Activated CD8-positive, alpha-beta memory T cell treated with anti-CD3 and anti-CD28 coated beads, Interleukin-2, amount 50 U/mL, for 1 hour (primary cell): ENCODE results near the gene TAF4B.
"Not testable (repeated sequence)": the region's sequence is repeated elsewhere in the genome, so short reads cannot be mapped to it uniquely, and the experiment has no call there.

Experiments
- DNase-seq: peaks from one replicate; pipeline ENCODE4 v3.0.0-alpha.2; 2020; ENCODE audit errors: extremely low read depth

Gene TAF4B

GRCh38 chr18:26233208-26233607, 7.0 kb downstream of the TAF4B start:
- DNase-seq = no peak

- not testable (repeated sequence) for DNase-seq
Observed at GRCh38 chr18:26237363-26237762, 11.1 kb downstream of the TAF4B start.

- not testable (repeated sequence) for DNase-seq
Observed at GRCh38 chr18:26238718-26239117, 12.5 kb downstream of the TAF4B start.

GRCh38 chr18:26242392-26242791, 16.1 kb downstream of the TAF4B start:
- DNase-seq = not testable (repeated sequence)

- DNase-seq = not testable (repeated sequence)
Observed at GRCh38 chr18:26245434-26245833, 19.2 kb downstream of the TAF4B start.

GRCh38 chr18:26252411-26252810, 26.2 kb downstream of the TAF4B start:
- no peak for DNase-seq

GRCh38 chr18:26254808-26255207, 28.6 kb downstream of the TAF4B start:
- not testable (repeated sequence) for DNase-seq

- no peak for DNase-seq
Observed at GRCh38 chr18:26255695-26256622, 29.7 kb downstream of the TAF4B start.

GRCh38 chr18:26258711-26259110, 32.5 kb downstream of the TAF4B start:
- DNase-seq = no peak

- DNase-seq = not testable (repeated sequence)
Observed at GRCh38 chr18:26259416-26259815, 33.2 kb downstream of the TAF4B start.

GRCh38 chr18:26262156-26262555, 35.9 kb downstream of the TAF4B start:
- DNase-seq = no peak

- DNase-seq = no peak
Observed at GRCh38 chr18:26267357-26267930, 41.2 kb downstream of the TAF4B start.

- DNase-seq = no peak
Observed at GRCh38 chr18:26268454-26268853, 42.2 kb downstream of the TAF4B start.

GRCh38 chr18:26271917-26272549, 45.8 kb downstream of the TAF4B start:
- no peak for DNase-seq

- no peak for DNase-seq
Observed at GRCh38 chr18:26277374-26277773, 51.1 kb downstream of the TAF4B start.

- DNase-seq = no peak
Observed at GRCh38 chr18:26279428-26279827, 53.2 kb downstream of the TAF4B start.

- DNase-seq = no peak
Observed at GRCh38 chr18:26286008-26286407, 59.8 kb downstream of the TAF4B start.

- DNase-seq = no peak
Observed at GRCh38 chr18:26287644-26288043, 61.4 kb downstream of the TAF4B start.

- DNase-seq = no peak
Observed at GRCh38 chr18:26290385-26290784, 64.1 kb downstream of the TAF4B start.

GRCh38 chr18:26293982-26294381, 67.7 kb downstream of the TAF4B start:
- DNase-seq = no peak

- DNase-seq = no peak
Observed at GRCh38 chr18:26298107-26298506, 71.9 kb downstream of the TAF4B start.

- DNase-seq = no peak
Observed at GRCh38 chr18:26301681-26302080, 75.4 kb downstream of the TAF4B start.

- DNase-seq = not testable (repeated sequence)
Observed at GRCh38 chr18:26303222-26303621, 77.0 kb downstream of the TAF4B start.
